Activated CD4-positive, alpha-beta T cell treated with anti-CD3 and anti-CD28 coated beads, Interleukin-2, amount 10 ng/mL, durations not matched to agents 24 days and 14 days (primary cell): ENCODE data around the gene CXCL10. TPM values are rescaled to one million over a fixed set of nuclear protein-coding genes. Genes with fewer than 3 reads are reported as not detected.
A peak's percentile ranks its signal among the peaks of the same experiment; 100 is the strongest.

Experiments
- DNase-seq: peaks from one replicate; pipeline ENCODE4 v3.0.0; 2022
- H3K27ac Mint-ChIP-seq: one replicate; pipeline ENCODE4 v1.8.0; 2022; ENCODE audit warnings: mild to moderate bottlenecking, mixed read lengths
- H3K27me3 Mint-ChIP-seq: one replicate; pipeline ENCODE4 v1.8.0; 2022; ENCODE audit warnings: mixed read lengths
- H3K36me3 Mint-ChIP-seq: one replicate; pipeline ENCODE4 v1.8.0; 2022; ENCODE audit warnings: low read depth, mild to moderate bottlenecking, mixed read lengths
- H3K4me1 Mint-ChIP-seq: one replicate; pipeline ENCODE4 v1.8.0; 2021; ENCODE audit warnings: mixed read lengths
- H3K4me3 Mint-ChIP-seq: one replicate; pipeline ENCODE4 v1.8.0; 2022; ENCODE audit warnings: mild to moderate bottlenecking, moderate library complexity, mixed read lengths
- H3K9me3 Mint-ChIP-seq: one replicate; pipeline ENCODE4 v1.8.0; 2021; ENCODE audit warnings: mixed read lengths
- intact Hi-C: fragments of 100-400 bp; cut with micrococcal nuclease; formaldehyde crosslinking; loops from one replicate; pipeline ENCODE4 v1.15.1; 2023
- total RNA-seq: library from RNA; stranded (reverse); gene quantifications from 2 replicates; pipeline ENCODE4 v1.2.3, GENCODE V29; 2022

CXCL10 gene
- total RNA-seq, 1 donor from 2014 or later, result 4.3 TPM

- H3K27me3 Mint-ChIP-seq, result peaks cover 9% of the 10 kb centered on the region
- H3K9me3 Mint-ChIP-seq, result no peaks in the 10 kb centered on the region
- no peak overlapping the region for H3K4me3 Mint-ChIP-seq
- DNase-seq, result no peak
- H3K4me1 Mint-ChIP-seq, result peaks cover 4% of the 10 kb centered on the region
- intact Hi-C loops, result loop anchor here (10.0 kb wide), 1 partner anchor 307 kb away; the partner anchor contains the start of gene STBD1
- no peaks in the 10 kb centered on the region for H3K36me3 Mint-ChIP-seq
- no peak overlapping the region for H3K27ac Mint-ChIP-seq
These were observed 25.4 kb downstream of the CXCL10 start for GRCh38 chr4:75997946-75998345.

GRCh38 chr4:75997081-75997480, 26.2 kb downstream of the CXCL10 start:
- Mint-ChIP-seq H3K27me3 (peaks cover 10% of the 10 kb centered on the region), H3K4me1 (no peaks in the 10 kb centered on the region), H3K4me3 (no peak overlapping the region), H3K27ac (no peak overlapping the region), H3K9me3 (no peaks in the 10 kb centered on the region), H3K36me3 (no peaks in the 10 kb centered on the region)
- no peak for DNase-seq
- intact Hi-C loops, result loop anchor here (10.0 kb wide), 1 partner anchor 308 kb away; the partner anchor contains the start of gene STBD1

DNA sequence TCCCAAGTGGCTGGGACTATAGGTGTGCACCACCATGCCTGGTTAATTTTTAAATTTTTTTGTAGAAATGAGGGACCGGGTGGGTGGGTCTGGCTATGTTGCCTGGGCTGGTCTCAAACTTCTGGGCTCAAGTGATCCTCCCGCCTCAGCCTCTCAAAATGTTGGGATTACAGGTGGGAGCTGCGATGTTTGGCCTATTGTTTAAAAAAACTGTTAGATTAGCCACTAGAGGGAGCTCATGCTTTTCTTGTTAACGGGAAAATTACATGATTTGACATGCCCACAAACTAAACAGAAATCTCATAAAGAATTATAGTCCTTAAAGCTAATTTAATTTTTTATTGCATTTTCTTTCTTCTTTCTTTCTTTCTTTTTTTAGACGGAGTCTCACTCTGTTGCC, 27.6 kb downstream of the CXCL10 start:
- DNase-seq, result peak; percentile 71
- Mint-ChIP-seq H3K36me3 (peaks cover under 1% of the 10 kb centered on the region), H3K4me1 (peaks cover 5% of the 10 kb centered on the region), H3K9me3 (no peaks in the 10 kb centered on the region), H3K4me3 (no peak overlapping the region), H3K27ac (no peak overlapping the region), H3K27me3 (peaks cover 10% of the 10 kb centered on the region)
- intact Hi-C loops, result loop anchor here (1.0 to 10.0 kb wide), 2 partner anchors 72 to 309 kb away; partner anchors contain the start of gene STBD1

DNA sequence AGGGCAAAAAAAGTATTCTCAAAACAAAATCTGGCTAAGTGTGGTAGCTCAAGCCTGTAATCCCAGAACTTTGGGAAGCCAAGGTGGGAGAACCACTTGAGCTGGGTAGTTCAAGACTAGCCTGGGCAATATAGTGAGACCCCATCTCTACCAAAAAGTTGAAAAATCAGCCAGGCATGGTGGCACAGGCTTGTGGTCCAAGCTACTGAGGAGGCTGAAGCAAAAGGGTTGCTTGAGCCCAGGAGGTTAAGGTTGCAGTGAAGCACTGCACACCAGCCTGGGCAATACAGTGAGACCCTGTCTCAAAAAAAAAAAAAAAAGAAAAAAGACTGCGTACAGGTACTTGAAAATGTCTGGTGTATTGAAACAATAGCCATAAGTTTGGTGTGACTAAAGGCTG, 30.8 kb downstream of the CXCL10 start:
- Mint-ChIP-seq H3K27ac (no peak overlapping the region), H3K9me3 (peaks cover 4% of the 10 kb centered on the region), H3K36me3 (peaks cover 18% of the 10 kb centered on the region), H3K27me3 (peaks cover 10% of the 10 kb centered on the region), H3K4me3 (no peak overlapping the region), H3K4me1 (peaks cover 26% of the 10 kb centered on the region)
- DNase-seq, result no peak
- intact Hi-C loops, result loop anchor here (5.0 to 10.0 kb wide), 2 partner anchors 312 to 320 kb away; partner anchors contain the start of genes G3BP2 and STBD1

- Mint-ChIP-seq H3K36me3 (peaks cover 20% of the 10 kb centered on the region), H3K27me3 (peaks cover 9% of the 10 kb centered on the region), H3K27ac (peak overlapping the region; percentile 81), H3K4me3 (peak overlapping the region; percentile 89), H3K9me3 (peaks cover 4% of the 10 kb centered on the region), H3K4me1 (peaks cover 31% of the 10 kb centered on the region)
- no peak for DNase-seq
- intact Hi-C loops, result loop anchor here (1.0 to 10.0 kb wide), 6 partner anchors 50 to 318 kb away; partner anchors contain the start of genes G3BP2, NUP54, STBD1 and USO1
These were observed 33.3 kb downstream of the CXCL10 start for GRCh38 chr4:75989846-75990528.

DNA sequence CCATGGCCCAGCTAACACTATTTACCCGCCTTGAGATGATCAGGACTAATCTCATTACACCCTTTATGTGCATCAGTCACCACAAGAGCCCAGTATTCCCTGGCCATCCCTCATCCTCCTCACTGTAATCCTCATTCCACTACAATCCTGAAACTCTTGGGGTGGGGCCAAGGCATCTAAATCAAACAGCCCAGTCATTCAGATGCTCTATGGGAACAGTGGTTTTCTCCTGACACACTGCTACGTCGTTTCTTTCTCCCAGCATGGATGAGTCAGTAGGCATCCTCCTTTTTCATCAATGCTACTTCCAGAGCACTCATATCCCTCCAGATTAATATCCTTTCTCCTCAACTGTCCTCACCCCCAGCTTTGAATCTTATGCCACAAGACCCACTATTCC, 38.2 kb downstream of the CXCL10 start:
- Mint-ChIP-seq H3K27me3 (no peaks in the 10 kb centered on the region), H3K9me3 (peaks cover 4% of the 10 kb centered on the region), H3K4me3 (no peak overlapping the region), H3K36me3 (peaks cover 40% of the 10 kb centered on the region), H3K27ac (no peak overlapping the region), H3K4me1 (peaks cover 28% of the 10 kb centered on the region)
- no peak for DNase-seq
- intact Hi-C loops, result no loop called here

- H3K4me3 Mint-ChIP-seq, result no peak overlapping the region
- peaks cover 2% of the 10 kb centered on the region for H3K4me1 Mint-ChIP-seq
- H3K9me3 Mint-ChIP-seq, result no peaks in the 10 kb centered on the region
- intact Hi-C loops, result no loop called here
- no peaks in the 10 kb centered on the region for H3K27me3 Mint-ChIP-seq
- DNase-seq, result no peak
- H3K36me3 Mint-ChIP-seq, result peaks cover 45% of the 10 kb centered on the region
- no peak overlapping the region for H3K27ac Mint-ChIP-seq
These were observed 42.7 kb downstream of the CXCL10 start for GRCh38 chr4:75980576-75980975.

DNA sequence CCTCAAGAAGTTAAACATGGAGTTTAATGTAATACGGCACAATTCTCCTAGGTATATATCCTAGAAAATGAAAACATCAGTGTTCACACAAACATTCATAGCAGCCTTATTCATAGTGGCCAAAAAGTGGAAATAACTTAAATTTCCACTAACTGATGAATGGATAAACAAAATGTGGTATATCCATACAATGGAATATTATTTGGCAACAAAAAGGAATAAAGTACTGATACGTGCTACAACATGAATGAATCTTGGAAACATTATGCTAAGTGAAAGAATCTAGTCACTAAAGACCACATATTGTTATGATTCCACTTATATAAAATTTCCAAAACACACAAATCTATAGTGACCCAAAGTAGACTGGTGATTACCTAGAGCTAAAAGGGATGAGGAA, 47.1 kb downstream of the CXCL10 start:
- intact Hi-C loops, result no loop called here
- Mint-ChIP-seq H3K27me3 (no peaks in the 10 kb centered on the region), H3K27ac (no peak overlapping the region), H3K36me3 (peaks cover 57% of the 10 kb centered on the region), H3K9me3 (no peaks in the 10 kb centered on the region), H3K4me3 (no peak overlapping the region), H3K4me1 (no peaks in the 10 kb centered on the region)
- DNase-seq, result no peak

- Mint-ChIP-seq H3K9me3 (no peaks in the 10 kb centered on the region), H3K27ac (no peak overlapping the region), H3K36me3 (peaks cover 68% of the 10 kb centered on the region), H3K4me1 (no peaks in the 10 kb centered on the region), H3K4me3 (no peak overlapping the region), H3K27me3 (no peaks in the 10 kb centered on the region)
- intact Hi-C loops, result no loop called here
- DNase-seq, result no peak
These were observed 49.5 kb downstream of the CXCL10 start for GRCh38 chr4:75973766-75974165.

Other genes starting within 250 kb of the CXCL10 start
- gene PPEF2, start 121.0 kb downstream of the CXCL10 start, total RNA-seq, result 0.23 TPM in 1 of 2 replicates, not detected in the other
- gene NAAA, start 82.5 kb downstream of the CXCL10 start, total RNA-seq, result 31.9 and 35.6 TPM in 2 replicates
- 64.6 and 64.9 TPM in 2 replicates for gene SDAD1, start 32.6 kb downstream of the CXCL10 start, total RNA-seq
- gene CXCL9, start 16.0 kb downstream of the CXCL10 start, total RNA-seq, result 0.14 TPM in 1 of 2 replicates, not detected in the other
- 0.54 TPM in 1 of 2 replicates, not detected in the other for gene CXCL11, start 12.6 kb upstream of the CXCL10 start, total RNA-seq
- not detected in 2 replicates for gene ART3, start 51.2 kb upstream of the CXCL10 start, total RNA-seq
- gene NUP54, start 124.9 kb upstream of the CXCL10 start, total RNA-seq, result 72.6 and 75.1 TPM in 2 replicates
- gene SCARB2, start 190.3 kb upstream of the CXCL10 start, total RNA-seq, result 1.5 and 1.7 TPM in 2 replicates
- not detected in 2 replicates for gene FAM47E, start 228.2 kb upstream of the CXCL10 start, total RNA-seq